ENCODE measurements around the gene PLOD3. TPM values are rescaled to one million over a fixed set of nuclear protein-coding genes. Genes with fewer than 3 reads are reported as not detected.

The PLOD3 gene
- polyA plus RNA-seq, 1 experiment = 187 TPM

GRCh38 chr7:101237206-101238067 lies 20.1 kb upstream of the PLOD3 start, which contains the start of gene CLDN15:
Gene CLDN15 (minus strand): TSS chr7:101237802. CDS start chr7:101237581, 221 bp downstream.
- no peaks in the 10 kb centered on the region for H3K27me3 ChIP-seq (ENCODE audit: control insufficient read depth, insufficient read depth, low read length)
- H3K4me3 ChIP-seq (ENCODE audit: low read depth, low read length) = no peak within 1 kb of the TSS
- CTCF ChIA-PET = interaction anchor here (0.8 to 1.3 kb wide), 4 partner anchors 9 to 45 kb away, joined by 3 to 4 read pairs (median 3); no protein-coding TSS in a partner anchor
- POLR2A ChIA-PET = interaction anchor here (0.8 kb wide), 1 partner anchor 20 kb away, joined by 3 read pairs; the partner anchor contains the start of genes PLOD3 and ZNHIT1
- no peak for DNase-seq (ENCODE audit: low read depth)
- peaks cover 25% of the 10 kb centered on the region for H3K36me3 ChIP-seq (ENCODE audit: control insufficient read depth, insufficient read depth, low read length)
- no peak for TF ChIP-seq CTCF (IDR thresholded peaks at IDR 0.05; ENCODE audit: insufficient read depth, low read depth, low read length)

- ChIA-PET CTCF (interaction anchor here (0.8 to 1.3 kb wide), 2 partner anchors 8 to 13 kb away, joined by 3 read pairs; no protein-coding TSS in a partner anchor), POLR2A (no interaction called here)
- no peaks in the 10 kb centered on the region for H3K27me3 ChIP-seq (ENCODE audit: control insufficient read depth, insufficient read depth, low read length)
- no peak for DNase-seq (ENCODE audit: low read depth)
- H3K36me3 ChIP-seq (ENCODE audit: control insufficient read depth, insufficient read depth, low read length) = peaks cover 25% of the 10 kb centered on the region
- H3K4me3 ChIP-seq (ENCODE audit: low read depth, low read length) = no peak overlapping the region
- no peak for TF ChIP-seq CTCF (IDR thresholded peaks at IDR 0.05; ENCODE audit: insufficient read depth, low read depth, low read length)
These were observed 19.0 kb upstream of the PLOD3 start for GRCh38 chr7:101236292-101236835.

GRCh38 chr7:101235522-101235921 lies 18.1 kb upstream of the PLOD3 start:
- Histone ChIP-seq H3K27me3 (ENCODE audit: control insufficient read depth, insufficient read depth, low read length) (no peaks in the 10 kb centered on the region), H3K36me3 (ENCODE audit: control insufficient read depth, insufficient read depth, low read length) (peaks cover 21% of the 10 kb centered on the region), H3K4me3 (ENCODE audit: low read depth, low read length) (no peak overlapping the region)
- POLR2A ChIA-PET = no interaction called here
- DNase-seq (ENCODE audit: low read depth) = no peak
- TF ChIP-seq CTCF (IDR thresholded peaks at IDR 0.05; ENCODE audit: insufficient read depth, low read depth, low read length) = no peak
- CTCF ChIA-PET = interaction anchor here (1.3 to 2.3 kb wide), 3 partner anchors 8 to 55 kb away, joined by 4 to 11 read pairs (median 4); partner anchors contain the start of gene FIS1

- Histone ChIP-seq H3K4me3 (ENCODE audit: low read depth, low read length) (no peak overlapping the region), H3K36me3 (ENCODE audit: control insufficient read depth, insufficient read depth, low read length) (peaks cover 16% of the 10 kb centered on the region), H3K27me3 (ENCODE audit: control insufficient read depth, insufficient read depth, low read length) (no peaks in the 10 kb centered on the region)
- CTCF ChIA-PET = interaction anchor here (1.1 to 2.3 kb wide), 4 partner anchors 9 to 55 kb away, joined by 3 to 11 read pairs (median 4); partner anchors contain the start of gene FIS1
- POLR2A ChIA-PET = no interaction called here
- TF ChIP-seq CTCF (IDR thresholded peaks at IDR 0.05; ENCODE audit: insufficient read depth, low read depth, low read length) = peak; percentile 31
- DNase-seq (ENCODE audit: low read depth) = no peak
These were observed 17.7 kb upstream of the PLOD3 start for GRCh38 chr7:101235050-101235449.

GRCh38 chr7:101234636-101235035 lies 17.3 kb upstream of the PLOD3 start:
- TF ChIP-seq CTCF (IDR thresholded peaks at IDR 0.05; ENCODE audit: insufficient read depth, low read depth, low read length) = no peak
- Histone ChIP-seq H3K36me3 (ENCODE audit: control insufficient read depth, insufficient read depth, low read length) (peaks cover 12% of the 10 kb centered on the region), H3K4me3 (ENCODE audit: low read depth, low read length) (no peak overlapping the region), H3K27me3 (ENCODE audit: control insufficient read depth, insufficient read depth, low read length) (no peaks in the 10 kb centered on the region)
- CTCF ChIA-PET = interaction anchor here (1.1 to 2.3 kb wide), 4 partner anchors 9 to 56 kb away, joined by 3 to 11 read pairs (median 4); partner anchors contain the start of gene FIS1
- POLR2A ChIA-PET = no interaction called here
- DNase-seq (ENCODE audit: low read depth) = no peak

All from BJ (cell line).